H9 (cell line): ENCODE results near the gene LCE1A. TPM values are rescaled to one million over a fixed set of nuclear protein-coding genes. Genes with fewer than 3 reads are reported as not detected.

ENCODE experiments used
- DNase-seq: peaks from one replicate; pipeline ENCODE4 v3.0.0-alpha.2; 2017
- H2AFZ ChIP-seq: one replicate; pipeline ENCODE4 v1.6.1; 2013; ENCODE audit warnings: mild to moderate bottlenecking, low read length, control low read depth, moderate library complexity
- H2AK5ac ChIP-seq: 2 replicates; pipeline ENCODE4 v1.6.1; 2013; ENCODE audit warnings: low read length, control low read depth, mixed read lengths; ENCODE audit not compliant: insufficient read length
- H2BK120ac ChIP-seq: one replicate; pipeline ENCODE4 v1.6.1; 2013; ENCODE audit warnings: low read depth, mild to moderate bottlenecking, low read length, control low read depth, inconsistent platforms; ENCODE audit not compliant: poor library complexity, severe bottlenecking
- H2BK12ac ChIP-seq: 2 replicates; pipeline ENCODE4 v1.6.1; 2013; ENCODE audit warnings: low read length, control low read depth, mixed read lengths, low read depth; ENCODE audit not compliant: insufficient read length
- H2BK15ac ChIP-seq: 2 replicates; pipeline ENCODE4 v1.6.1; 2013; ENCODE audit warnings: low read depth, low read length, control low read depth
- H2BK20ac ChIP-seq: one replicate; pipeline ENCODE4 v1.6.1; 2013; ENCODE audit warnings: low read depth, mild to moderate bottlenecking, low read length, control low read depth, inconsistent platforms; ENCODE audit not compliant: poor library complexity, severe bottlenecking
- H2BK5ac ChIP-seq: 2 replicates; pipeline ENCODE4 v1.6.1; 2013; ENCODE audit warnings: low read length, control low read depth, mixed read lengths; ENCODE audit not compliant: insufficient read length
- H3K14ac ChIP-seq: 2 replicates; pipeline ENCODE4 v1.6.1; 2013; ENCODE audit warnings: low read length, control low read depth; ENCODE audit not compliant: insufficient read depth
- H3K18ac ChIP-seq: 2 replicates; pipeline ENCODE4 v1.6.1; 2013; ENCODE audit warnings: low read depth, mild to moderate bottlenecking, mixed read lengths, low read length, control low read depth; ENCODE audit not compliant: insufficient read length
- H3K23ac ChIP-seq: 2 replicates; pipeline ENCODE4 v1.6.1; 2013; ENCODE audit warnings: low read length, control low read depth, mixed read lengths, low read depth; ENCODE audit not compliant: insufficient read length
- H3K23me2 ChIP-seq: 2 replicates; pipeline ENCODE4 v1.6.1; 2013; ENCODE audit warnings: low read depth, mild to moderate bottlenecking, mixed read lengths, low read length, control low read depth; ENCODE audit not compliant: insufficient read length, poor library complexity, severe bottlenecking
- H3K27ac ChIP-seq: 2 replicates; pipeline ENCODE4 v1.5.1; 2013; ENCODE audit warnings: low read length, control low read depth, mixed read lengths, low read depth; ENCODE audit not compliant: insufficient read length
- H3K27me3 ChIP-seq: 2 replicates; pipeline ENCODE4 v1.6.1; 2013; ENCODE audit warnings: low read length, control low read depth, inconsistent platforms; ENCODE audit not compliant: insufficient read depth
- H3K4ac ChIP-seq: 2 replicates; pipeline ENCODE4 v1.6.1; 2013; ENCODE audit warnings: low read depth, mild to moderate bottlenecking, control low read depth, inconsistent platforms, low read length, moderate library complexity
- H3K4me1 ChIP-seq: 2 replicates; pipeline ENCODE4 v1.6.1; 2013; ENCODE audit warnings: low read length, control low read depth, inconsistent platforms; ENCODE audit not compliant: insufficient read depth
- H3K4me2 ChIP-seq: 2 replicates; pipeline ENCODE4 v1.6.1; 2013; ENCODE audit warnings: low read length, control low read depth, mixed read lengths; ENCODE audit not compliant: insufficient read length, insufficient read depth
- H3K56ac ChIP-seq: 2 replicates; pipeline ENCODE4 v1.6.1; 2013; ENCODE audit warnings: low read depth, mild to moderate bottlenecking, mixed read lengths, low read length, control low read depth; ENCODE audit not compliant: insufficient read length
- H3K79me1 ChIP-seq: 2 replicates; pipeline ENCODE4 v1.6.1; 2013; ENCODE audit warnings: low read depth, mild to moderate bottlenecking, moderate library complexity, low read length, control low read depth, inconsistent platforms; ENCODE audit not compliant: insufficient read depth, poor library complexity, severe bottlenecking
- H3K79me2 ChIP-seq: 2 replicates; pipeline ENCODE4 v1.6.1; 2013; ENCODE audit warnings: low read length, control low read depth, inconsistent platforms; ENCODE audit not compliant: insufficient read depth
- H3K9ac ChIP-seq: 2 replicates; pipeline ENCODE4 v1.6.1; 2013; ENCODE audit warnings: low read length, control low read depth, mixed read lengths; ENCODE audit not compliant: insufficient read length; ENCODE audit errors: extremely low read depth
- H3K9me3 ChIP-seq: one replicate; pipeline ENCODE4 v1.6.1; 2013; ENCODE audit warnings: low read depth, low read length, inconsistent platforms; ENCODE audit not compliant: control insufficient read depth
- H3T11ph ChIP-seq: one replicate; pipeline ENCODE4 v1.6.1; 2013; ENCODE audit warnings: mild to moderate bottlenecking, low read length, control low read depth, inconsistent platforms
- H4K20me1 ChIP-seq: one replicate; pipeline ENCODE4 v1.6.1; 2013; ENCODE audit not compliant: control insufficient read depth, insufficient read length, insufficient read depth
- H4K5ac ChIP-seq: 2 replicates; pipeline ENCODE4 v1.6.1; 2013; ENCODE audit warnings: low read depth, mild to moderate bottlenecking, mixed read lengths, low read length, control low read depth; ENCODE audit not compliant: insufficient read length
- H4K8ac ChIP-seq: replicated peaks from 2 replicates; pipeline ENCODE4 v1.6.1; 2013; ENCODE audit warnings: low read length, control low read depth, mixed read lengths, low read depth; ENCODE audit not compliant: insufficient read length
- H4K91ac ChIP-seq: 2 replicates; pipeline ENCODE4 v1.6.1; 2013; ENCODE audit warnings: low read depth, mild to moderate bottlenecking, moderate library complexity, mixed read lengths, low read length, control low read depth; ENCODE audit not compliant: insufficient read length
- H3K27ac Mint-ChIP-seq, 3 experiments: 2 replicates in 2 of 3; 3 replicates in 1 of 3; pipeline ENCODE4 v1.8.0; 2020 to 2021; ENCODE audit warnings: mixed read lengths in 3 of 3, mild to moderate bottlenecking in 1 of 3, moderate library complexity in 1 of 3
- H3K27me3 Mint-ChIP-seq: 2 replicates; pipeline ENCODE4 v1.8.0; 2021; ENCODE audit warnings: low read depth, mild to moderate bottlenecking, moderate library complexity, mixed read lengths
- H3K36me3 Mint-ChIP-seq, 3 experiments: 2 replicates in 2 of 3; 3 replicates in 1 of 3; pipeline ENCODE4 v1.8.0; 2020 to 2021; ENCODE audit warnings: low read depth in 3 of 3, mixed read lengths in 3 of 3; ENCODE audit not compliant: insufficient read depth in 1 of 3
- H3K4me1 Mint-ChIP-seq, 2 experiments: 2 replicates each; pipeline ENCODE4 v1.8.0; 2020; ENCODE audit warnings: mixed read lengths in 2 of 2
- H3K4me3 Mint-ChIP-seq, 2 experiments: 2 replicates in 1 of 2; 3 replicates in 1 of 2; pipeline ENCODE4 v1.8.0; 2020 to 2021; ENCODE audit warnings: mild to moderate bottlenecking in 2 of 2, mixed read lengths in 2 of 2, moderate library complexity in 1 of 2
- H3K9me3 Mint-ChIP-seq, 2 experiments: 2 replicates in 1 of 2; 3 replicates in 1 of 2; pipeline ENCODE4 v1.8.0; 2020; ENCODE audit warnings: mild to moderate bottlenecking in 2 of 2, mixed read lengths in 2 of 2, moderate library complexity in 1 of 2
- WGBS: extraction: QIAGEN DNeasy Blood & Tissue Kit; methylation state at CpG from one replicate; pipeline ENCODE4 v1.1.7; 2013; ENCODE audit warnings: missing lambda C conversion rate, low lambda C conversion rate, mixed read lengths; ENCODE audit not compliant: insufficient read length; ENCODE audit errors: extremely low coverage; 5-methylcytosine and 5-hydroxymethylcytosine counted together
- total RNA-seq: library from RNA; stranded (reverse); gene quantifications from 2 replicates; pipeline ENCODE4 v1.2.1, GENCODE V29; 2021
- TF ChIP-seq, protein P1 (sequence below): fragments of 200-600 bp; sonication (generic); conservative IDR thresholded peaks from 3 replicates; pipeline ENCODE4 v1.8.0; 2021; ENCODE audit warnings: antibody characterized with exemption, mild to moderate bottlenecking

LCE1A gene
- total RNA-seq, 1 experiment from 2014 or later, result not detected

GRCh38 chr1:152786077-152786476 lies 41.2 kb upstream of the LCE1A start, which contains the start of gene LCE1E:
Gene LCE1E, plus strand, starts transcription at chr1:152786257. Its CDS starts 1,043 bp downstream, at chr1:152787300.
- no peak for DNase-seq
- H2BK12ac ChIP-seq, result no peak within 1 kb of the TSS
- H4K8ac ChIP-seq, result no peak within 1 kb of the TSS
- no peaks in the 10 kb centered on the region for H3K27me3 ChIP-seq
- H3K9me3 ChIP-seq, result peaks cover 65% of the 10 kb centered on the region
- H3K18ac ChIP-seq, result no peak within 1 kb of the TSS
- H2BK15ac ChIP-seq, result no peak within 1 kb of the TSS
- H3T11ph ChIP-seq, result no peak within 1 kb of the TSS
- TF ChIP-seq, protein P1, sequence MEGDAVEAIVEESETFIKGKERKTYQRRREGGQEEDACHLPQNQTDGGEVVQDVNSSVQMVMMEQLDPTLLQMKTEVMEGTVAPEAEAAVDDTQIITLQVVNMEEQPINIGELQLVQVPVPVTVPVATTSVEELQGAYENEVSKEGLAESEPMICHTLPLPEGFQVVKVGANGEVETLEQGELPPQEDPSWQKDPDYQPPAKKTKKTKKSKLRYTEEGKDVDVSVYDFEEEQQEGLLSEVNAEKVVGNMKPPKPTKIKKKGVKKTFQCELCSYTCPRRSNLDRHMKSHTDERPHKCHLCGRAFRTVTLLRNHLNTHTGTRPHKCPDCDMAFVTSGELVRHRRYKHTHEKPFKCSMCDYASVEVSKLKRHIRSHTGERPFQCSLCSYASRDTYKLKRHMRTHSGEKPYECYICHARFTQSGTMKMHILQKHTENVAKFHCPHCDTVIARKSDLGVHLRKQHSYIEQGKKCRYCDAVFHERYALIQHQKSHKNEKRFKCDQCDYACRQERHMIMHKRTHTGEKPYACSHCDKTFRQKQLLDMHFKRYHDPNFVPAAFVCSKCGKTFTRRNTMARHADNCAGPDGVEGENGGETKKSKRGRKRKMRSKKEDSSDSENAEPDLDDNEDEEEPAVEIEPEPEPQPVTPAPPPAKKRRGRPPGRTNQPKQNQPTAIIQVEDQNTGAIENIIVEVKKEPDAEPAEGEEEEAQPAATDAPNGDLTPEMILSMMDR, result no peak
- Mint-ChIP-seq H3K27me3 (no peaks in the 10 kb centered on the region; the same call in 1 of the 2 replicates), H3K4me1 (no peaks in the 10 kb centered on the region), H3K36me3 (peaks cover 5 to 30% (median 7%) of the 10 kb centered on the region in 3 experiments; a peak in 4 of 7 replicates), H3K9me3 (peaks cover 88 to 90% of the 10 kb centered on the region in 2 experiments), H3K27ac (no peak within 1 kb of the TSS), H3K4me3 (no peak within 1 kb of the TSS)
- H3K27ac ChIP-seq, result no peak within 1 kb of the TSS
- H4K91ac ChIP-seq, result no peak within 1 kb of the TSS
- H2AK5ac ChIP-seq, result no peak within 1 kb of the TSS
- H3K4ac ChIP-seq, result no peak within 1 kb of the TSS
- no peak within 1 kb of the TSS for H3K9ac ChIP-seq
- H4K20me1 ChIP-seq, result no peaks in the 10 kb centered on the region
- H4K5ac ChIP-seq, result no peak within 1 kb of the TSS
- no peaks in the 10 kb centered on the region for H3K4me1 ChIP-seq
- no peaks in the 10 kb centered on the region for H3K79me2 ChIP-seq
- no peak within 1 kb of the TSS for H2BK20ac ChIP-seq
- H2AFZ ChIP-seq, result no peak within 1 kb of the TSS
- no peak within 1 kb of the TSS for H3K14ac ChIP-seq
- WGBS, result no CpG with 5 or more reads among the region's 2 CpGs
- H3K79me1 ChIP-seq, result no peaks in the 10 kb centered on the region
- H2BK120ac ChIP-seq, result no peak within 1 kb of the TSS
- H3K23ac ChIP-seq, result no peak within 1 kb of the TSS
- H3K23me2 ChIP-seq, result no peaks in the 10 kb centered on the region
- H3K4me2 ChIP-seq, result no peak within 1 kb of the TSS
- H2BK5ac ChIP-seq, result no peak within 1 kb of the TSS
- no peak within 1 kb of the TSS for H3K56ac ChIP-seq
